Neural progenitor cell (in vitro differentiated cells): Measurements from ENCODE around the gene TRAK1. TPM values are rescaled to one million over a fixed set of nuclear protein-coding genes. Genes with fewer than 3 reads are reported as not detected.

ENCODE experiments used
- DNase-seq: peaks from one replicate; pipeline ENCODE4 v3.0.0-alpha.2; 2016; ENCODE audit warnings: low spot score
- H2AFZ ChIP-seq: fragments of 200-600 bp; sonication (generic); replicated peaks from 2 replicates; pipeline ENCODE4 v1.6.1; 2016; ENCODE audit warnings: antibody characterized with exemption
- H3F3A ChIP-seq: fragments of 200-600 bp; sonication (generic); 2 replicates; pipeline ENCODE4 v1.6.1; 2016; ENCODE audit warnings: antibody characterized with exemption, low read depth
- H3K27ac ChIP-seq: fragments of 200-600 bp; sonication (generic); 2 replicates; pipeline ENCODE4 v1.5.1; 2016; ENCODE audit warnings: mild to moderate bottlenecking
- H3K27me3 ChIP-seq: fragments of 200-600 bp; sonication (generic); 2 replicates; pipeline ENCODE4 v1.6.1; 2016; ENCODE audit warnings: mild to moderate bottlenecking, moderate library complexity
- H3K36me3 ChIP-seq: fragments of 200-600 bp; sonication (generic); 2 replicates; pipeline ENCODE4 v1.5.1; 2016
- H3K4me1 ChIP-seq: fragments of 200-600 bp; sonication (generic); 2 replicates; pipeline ENCODE4 v1.6.1; 2016; ENCODE audit warnings: mixed run types
- H3K4me2 ChIP-seq: fragments of 200-600 bp; sonication (generic); 2 replicates; pipeline ENCODE4 v1.6.1; 2016
- H3K4me3 ChIP-seq: fragments of 200-600 bp; sonication (generic); 2 replicates; pipeline ENCODE4 v1.5.1; 2016
- H3K79me2 ChIP-seq: fragments of 200-600 bp; sonication (generic); 2 replicates; pipeline ENCODE4 v1.6.1; 2016; ENCODE audit warnings: low read depth
- H3K9ac ChIP-seq: fragments of 200-600 bp; sonication (generic); 2 replicates; pipeline ENCODE4 v1.6.1; 2016
- H3K9me3 ChIP-seq: fragments of 200-600 bp; sonication (generic); 2 replicates; pipeline ENCODE4 v1.5.1; 2016; ENCODE audit warnings: low read depth
- H4K20me1 ChIP-seq: fragments of 200-600 bp; sonication (generic); 2 replicates; pipeline ENCODE4 v1.6.1; 2016; ENCODE audit warnings: low read depth
- H3K27ac Mint-ChIP-seq: 3 replicates; pipeline ENCODE4 v1.8.0; 2021; ENCODE audit warnings: mixed read lengths
- H3K27me3 Mint-ChIP-seq: 2 replicates; pipeline ENCODE4 v1.8.0; 2022; ENCODE audit warnings: low read depth, mild to moderate bottlenecking, inconsistent platforms, moderate library complexity, mixed read lengths; ENCODE audit not compliant: insufficient read depth
- H3K36me3 Mint-ChIP-seq: 3 replicates; pipeline ENCODE4 v1.8.0; 2021; ENCODE audit warnings: mixed read lengths
- H3K4me1 Mint-ChIP-seq: 3 replicates; pipeline ENCODE4 v1.8.0; 2021; ENCODE audit warnings: mixed read lengths
- H3K4me3 Mint-ChIP-seq: 3 replicates; pipeline ENCODE4 v1.8.0; 2021; ENCODE audit warnings: mild to moderate bottlenecking, moderate library complexity, mixed read lengths
- H3K9me3 Mint-ChIP-seq: 3 replicates; pipeline ENCODE4 v1.8.0; 2020; ENCODE audit warnings: mixed read lengths
- CTCF ChIP-seq: fragments of 200-600 bp; sonication (generic); IDR thresholded peaks from 2 replicates; pipeline ENCODE4 v1.5.1; 2017; ENCODE audit warnings: antibody characterized with exemption, mild to moderate bottlenecking
- EZH2 ChIP-seq: fragments of 200-600 bp; sonication (generic); IDR thresholded peaks from 2 replicates; pipeline ENCODE4 v1.6.1; 2017; ENCODE audit warnings: antibody characterized with exemption, mild to moderate bottlenecking, moderate library complexity
- EZH2phosphoT487 ChIP-seq: fragments of 200-600 bp; sonication (generic); IDR thresholded peaks from 2 replicates; pipeline ENCODE4 v1.6.1; 2017; ENCODE audit warnings: antibody characterized with exemption
- total RNA-seq: library from RNA; depleted of rRNA; stranded (reverse); fragments of >200 nt; gene quantifications from 2 replicates; pipeline ENCODE4 v1.2.3, GENCODE V29; 2015; ENCODE audit warnings: low replicate concordance

The TRAK1 gene
- total RNA-seq, 1 donor from 2014 or later, result 32.2 TPM

DNA sequence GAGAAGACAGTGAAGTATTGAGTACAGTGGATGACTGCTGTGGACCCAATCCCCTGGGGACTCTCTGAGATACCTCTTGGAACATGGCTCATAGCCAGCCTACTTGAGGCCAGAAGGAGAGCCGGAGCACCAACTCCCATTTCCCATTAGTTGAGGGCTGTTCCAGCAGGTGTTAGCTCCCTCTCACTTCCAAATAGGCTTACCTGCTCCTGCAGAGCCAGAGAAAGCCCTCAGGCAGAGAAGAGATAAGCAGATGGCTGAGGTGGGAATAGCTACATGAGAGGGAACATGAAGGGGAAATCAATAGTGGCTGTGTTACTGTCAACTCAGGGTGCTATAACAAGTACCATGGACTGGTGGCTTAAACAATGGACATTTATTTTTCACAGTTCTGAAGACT, 179.4 kb downstream of the TRAK1 start:
- Histone ChIP-seq H3K27me3 (peaks cover 4% of the 10 kb centered on the region), H3K4me2 (no peak overlapping the region), H3K36me3 (no peaks in the 10 kb centered on the region), H3K4me1 (no peaks in the 10 kb centered on the region), H2AFZ (no peak overlapping the region), H3K9ac (no peak overlapping the region), H3K79me2 (no peaks in the 10 kb centered on the region), H4K20me1 (no peaks in the 10 kb centered on the region), H3F3A (no peaks in the 10 kb centered on the region), H3K9me3 (no peaks in the 10 kb centered on the region), H3K27ac (no peak overlapping the region), H3K4me3 (no peak overlapping the region)
- H3K27me3 Mint-ChIP-seq, result peaks cover 25% of the 10 kb centered on the region
- H3K4me1 Mint-ChIP-seq, result no peaks in the 10 kb centered on the region
- no peak overlapping the region for H3K27ac Mint-ChIP-seq
- H3K36me3 Mint-ChIP-seq, result no peaks in the 10 kb centered on the region
- no peak for TF ChIP-seq EZH2
- TF ChIP-seq EZH2phosphoT487, result no peak
- TF ChIP-seq CTCF, result no peak
- peaks cover 16% of the 10 kb centered on the region for H3K9me3 Mint-ChIP-seq
- DNase-seq, result no peak
- H3K4me3 Mint-ChIP-seq, result no peak overlapping the region

DNA sequence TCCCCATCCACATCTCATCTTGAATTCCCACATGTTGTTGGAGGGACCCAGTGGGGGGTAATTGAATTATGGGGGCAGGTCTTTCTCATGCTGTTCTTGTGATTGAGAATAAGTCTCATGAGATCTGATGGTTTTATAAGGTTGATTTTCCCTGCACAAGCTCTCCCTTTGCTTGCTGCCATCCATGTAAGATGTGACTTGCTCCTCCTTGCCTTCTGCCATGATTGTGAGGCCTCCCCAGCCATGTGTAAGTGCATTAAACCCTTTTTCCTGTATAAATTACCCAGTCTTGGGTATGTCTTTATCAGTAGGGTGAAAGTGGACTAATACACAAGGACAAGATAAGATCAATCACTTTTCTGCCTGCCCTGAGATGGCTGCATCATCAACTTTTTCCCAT, 180.6 kb downstream of the TRAK1 start:
- TF ChIP-seq EZH2phosphoT487 (no peak), EZH2 (no peak), CTCF (no peak)
- H3K36me3 ChIP-seq, result no peaks in the 10 kb centered on the region
- no peaks in the 10 kb centered on the region for H3K79me2 ChIP-seq
- H3K27ac ChIP-seq, result no peak overlapping the region
- Mint-ChIP-seq H3K9me3 (peaks cover 16% of the 10 kb centered on the region), H3K4me3 (no peak overlapping the region), H3K27me3 (peaks cover 20% of the 10 kb centered on the region), H3K4me1 (no peaks in the 10 kb centered on the region), H3K27ac (no peak overlapping the region), H3K36me3 (no peaks in the 10 kb centered on the region)
- H2AFZ ChIP-seq, result no peak overlapping the region
- no peak overlapping the region for H3K4me3 ChIP-seq
- no peak overlapping the region for H3K4me2 ChIP-seq
- no peak for DNase-seq
- H3K9ac ChIP-seq, result no peak overlapping the region
- H3K9me3 ChIP-seq, result no peaks in the 10 kb centered on the region
- H4K20me1 ChIP-seq, result no peaks in the 10 kb centered on the region
- H3K4me1 ChIP-seq, result no peaks in the 10 kb centered on the region
- H3K27me3 ChIP-seq, result no peaks in the 10 kb centered on the region
- H3F3A ChIP-seq, result no peaks in the 10 kb centered on the region

DNA sequence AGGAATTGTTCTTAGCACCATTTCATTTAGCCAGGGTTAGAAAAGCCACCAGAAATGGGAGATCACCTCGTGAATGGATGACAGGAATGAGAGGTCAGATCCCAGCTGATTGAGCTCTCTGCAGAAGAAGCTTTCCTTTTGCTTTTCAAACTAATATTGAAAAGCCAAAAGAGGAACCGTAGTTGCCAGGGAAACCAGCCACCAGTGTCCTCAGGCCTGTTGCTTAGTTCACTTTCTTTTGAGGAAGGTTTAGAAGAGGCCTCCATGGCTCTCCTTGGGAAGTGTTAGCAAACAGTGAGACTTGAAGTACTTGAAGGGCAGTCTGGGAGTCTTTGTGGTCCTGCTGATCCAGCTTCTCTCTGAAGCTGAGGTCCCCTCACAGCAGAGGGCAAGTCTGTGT, 182.2 kb downstream of the TRAK1 start:
- H3K27me3 Mint-ChIP-seq, result peaks cover 15% of the 10 kb centered on the region
- DNase-seq, result no peak
- H3K4me3 ChIP-seq, result no peak overlapping the region
- no peaks in the 10 kb centered on the region for H3K4me1 ChIP-seq
- H3K27me3 ChIP-seq, result no peaks in the 10 kb centered on the region
- H3F3A ChIP-seq, result no peaks in the 10 kb centered on the region
- no peak overlapping the region for H2AFZ ChIP-seq
- no peak overlapping the region for H3K27ac ChIP-seq
- no peaks in the 10 kb centered on the region for H3K36me3 ChIP-seq
- H3K4me3 Mint-ChIP-seq, result no peak overlapping the region
- H3K9ac ChIP-seq, result no peak overlapping the region
- TF ChIP-seq CTCF (no peak), EZH2 (no peak), EZH2phosphoT487 (no peak)
- H3K4me2 ChIP-seq, result no peak overlapping the region
- H3K36me3 Mint-ChIP-seq, result no peaks in the 10 kb centered on the region
- no peaks in the 10 kb centered on the region for H3K9me3 ChIP-seq
- no peak overlapping the region for H3K27ac Mint-ChIP-seq
- H3K79me2 ChIP-seq, result no peaks in the 10 kb centered on the region
- H3K4me1 Mint-ChIP-seq, result no peaks in the 10 kb centered on the region
- H4K20me1 ChIP-seq, result no peaks in the 10 kb centered on the region
- peaks cover 16% of the 10 kb centered on the region for H3K9me3 Mint-ChIP-seq

GRCh38 chr3:42274266-42274665, 183.1 kb downstream of the TRAK1 start:
- no peak for DNase-seq
- TF ChIP-seq CTCF (no peak), EZH2phosphoT487 (no peak), EZH2 (no peak)
- H3K36me3 Mint-ChIP-seq, result no peaks in the 10 kb centered on the region
- Histone ChIP-seq H3K79me2 (no peaks in the 10 kb centered on the region), H3K9ac (no peak overlapping the region), H3K4me2 (no peak overlapping the region), H3K27me3 (no peaks in the 10 kb centered on the region), H4K20me1 (no peaks in the 10 kb centered on the region), H3K4me3 (no peak overlapping the region), H3K9me3 (no peaks in the 10 kb centered on the region), H3K4me1 (no peaks in the 10 kb centered on the region), H3K36me3 (no peaks in the 10 kb centered on the region), H3F3A (no peaks in the 10 kb centered on the region), H2AFZ (no peak overlapping the region), H3K27ac (no peak overlapping the region)
- H3K27me3 Mint-ChIP-seq, result peaks cover 11% of the 10 kb centered on the region
- H3K27ac Mint-ChIP-seq, result no peak overlapping the region
- H3K4me1 Mint-ChIP-seq, result no peaks in the 10 kb centered on the region
- no peak overlapping the region for H3K4me3 Mint-ChIP-seq
- peaks cover 19% of the 10 kb centered on the region for H3K9me3 Mint-ChIP-seq
